Coronary artery (tissue), 2 donors: ENCODE data around the gene PLP2.

Experiments used
- DNase-seq: peaks from one replicate; pipeline ENCODE4 v3.0.0-alpha.2; 2017; ENCODE audit warnings: low spot score
- H3K27ac ChIP-seq, 2 donors: fragments of 200-600 bp; sonication (generic); one replicate each; pipeline ENCODE4 v1.5.1; 2016 to 2019
- H3K4me3 ChIP-seq: fragments of 200-600 bp; sonication (generic); 2 replicates; pipeline ENCODE4 v1.5.1; 2016; ENCODE audit warnings: mild to moderate bottlenecking, moderate library complexity
- CTCF ChIP-seq: fragments of 200-600 bp; sonication (generic); IDR thresholded peaks from one replicate; pipeline ENCODE4 v1.5.1; 2019; ENCODE audit warnings: antibody characterized with exemption

PLP2 gene

GRCh38 chrX:49188468-49189076 is 16.9 kb downstream of the PLP2 start:
- DNase-seq = no peak
- H3K27ac ChIP-seq = peak overlapping the region in 1 of 2 donors; percentile 32
- H3K4me3 ChIP-seq = no peak overlapping the region
- no peak for TF ChIP-seq CTCF

GRCh38 chrX:49189606-49190005 is 17.9 kb downstream of the PLP2 start:
- peak overlapping the region in 1 of 2 donors; percentile 91 for H3K27ac ChIP-seq

GRCh38 chrX:49190821-49191573 is 19.3 kb downstream of the PLP2 start:
- TF ChIP-seq CTCF = no peak
- Histone ChIP-seq H3K27ac (peak overlapping the region; percentile 68 to 95), H3K4me3 (peak overlapping the region; percentile 80)
- peak; percentile 95 for DNase-seq

More at GRCh38 chrX:49189606-49190005, 17.9 kb downstream of the PLP2 start:
- DNase-seq = no peak
- peak overlapping the region; percentile 69 for H3K4me3 ChIP-seq
- TF ChIP-seq CTCF = no peak

GRCh38 chrX:49191574-49192011 is 19.9 kb downstream of the PLP2 start:
- TF ChIP-seq CTCF = no peak
- peak overlapping the region; percentile 68 to 95 for H3K27ac ChIP-seq
- peak overlapping the region; percentile 80 for H3K4me3 ChIP-seq
- no peak for DNase-seq

- Histone ChIP-seq H3K27ac (no peak overlapping the region), H3K4me3 (no peak overlapping the region)
- no peak for TF ChIP-seq CTCF
- no peak for DNase-seq
Measured at GRCh38 chrX:49192722-49193328, 21.1 kb downstream of the PLP2 start.

GRCh38 chrX:49193542-49193964 is 21.9 kb downstream of the PLP2 start:
- no peak for TF ChIP-seq CTCF
- no peak overlapping the region for H3K27ac ChIP-seq
- H3K4me3 ChIP-seq = no peak overlapping the region
- DNase-seq = no peak
